ENCODE data around the gene MYLK4.

The MYLK4 gene

GRCh38 chr6:2624177-2624576 is 126.5 kb downstream of the MYLK4 start:
- DNase-seq, result no peak

- no peak for DNase-seq
These were observed 127.4 kb downstream of the MYLK4 start for GRCh38 chr6:2623295-2623694.

DNA sequence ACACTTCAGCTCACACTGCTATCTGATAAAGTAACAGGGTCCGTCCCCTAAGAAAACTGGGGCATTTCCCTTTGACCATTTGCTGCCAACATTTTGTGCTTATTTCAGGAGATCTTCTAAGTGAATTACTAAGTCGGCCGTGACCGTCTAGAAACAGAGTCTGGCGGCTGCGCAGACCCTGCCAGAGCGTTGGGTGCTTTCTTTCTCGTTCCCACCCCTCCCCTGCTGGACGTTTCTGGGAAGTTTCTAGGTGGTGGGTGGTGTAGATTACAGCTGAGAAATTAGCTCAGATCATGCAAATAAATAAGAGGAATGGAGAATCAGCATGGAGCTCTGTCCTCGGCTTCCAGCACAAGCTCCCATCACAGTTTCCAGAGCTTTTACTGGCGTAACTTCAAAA is 128.1 kb downstream of the MYLK4 start:
- DNase-seq, result no peak

DNA sequence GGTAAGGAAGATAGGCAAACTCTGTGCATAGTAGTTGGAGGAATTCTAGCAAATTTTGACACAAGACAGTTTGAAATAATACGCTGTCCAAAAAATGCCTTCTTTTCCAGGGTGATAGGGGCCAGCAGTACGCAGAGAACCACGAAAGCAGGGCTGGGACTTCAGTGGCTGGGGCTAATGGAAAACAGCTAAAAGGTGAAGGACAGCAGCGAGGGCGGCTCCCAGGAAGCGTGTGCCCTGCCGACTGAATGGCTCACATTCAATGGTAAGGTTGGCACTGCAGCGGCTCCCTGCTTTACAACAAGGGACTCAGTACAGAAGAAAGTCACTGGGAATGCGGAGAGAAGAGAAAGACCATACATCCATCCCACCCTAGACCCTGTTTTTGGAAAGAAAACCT is 131.1 kb downstream of the MYLK4 start:
- DNase-seq, result no peak

DNA sequence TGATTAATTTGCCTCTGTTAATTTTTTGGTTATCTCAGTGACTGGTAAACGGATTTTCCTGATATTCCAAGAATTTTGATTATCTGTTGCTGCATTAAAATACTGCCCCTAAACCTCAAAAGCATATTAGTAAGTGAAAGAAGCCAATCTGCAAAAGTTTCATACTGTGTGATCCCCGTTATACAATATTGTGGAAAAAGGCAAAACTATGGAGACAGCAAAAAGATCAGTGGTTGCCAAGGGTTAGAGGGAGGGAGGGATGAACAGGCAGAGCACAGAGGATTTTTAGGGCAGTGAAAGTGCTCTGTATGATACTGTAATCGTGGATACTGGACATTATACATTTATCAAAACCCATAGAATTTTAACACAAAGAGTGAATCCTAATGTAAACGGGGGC is 133.0 kb downstream of the MYLK4 start:
- DNase-seq, result no peak

DNA sequence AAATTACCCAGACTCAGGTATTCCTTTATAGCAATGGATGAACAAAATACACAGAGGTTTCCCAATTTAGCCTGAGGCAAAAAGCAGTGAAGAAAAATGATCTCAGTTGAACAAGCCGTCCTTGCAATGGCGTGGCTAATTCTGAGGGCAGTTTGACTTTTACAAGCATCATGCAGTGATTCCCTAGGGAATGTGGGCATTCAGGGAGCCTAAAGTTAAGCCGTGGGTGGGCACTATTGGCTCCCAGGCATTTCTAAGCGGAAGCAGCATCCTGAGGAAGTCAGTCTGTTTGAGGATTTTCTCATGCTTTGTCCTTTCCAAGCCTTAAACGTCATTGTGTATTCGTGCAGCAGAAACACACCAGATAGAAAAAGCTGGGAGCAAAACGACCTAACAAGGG is 133.9 kb downstream of the MYLK4 start:
- no peak for DNase-seq

- DNase-seq, result no peak
These were observed 135.5 kb downstream of the MYLK4 start for GRCh38 chr6:2615251-2615650.

DNA sequence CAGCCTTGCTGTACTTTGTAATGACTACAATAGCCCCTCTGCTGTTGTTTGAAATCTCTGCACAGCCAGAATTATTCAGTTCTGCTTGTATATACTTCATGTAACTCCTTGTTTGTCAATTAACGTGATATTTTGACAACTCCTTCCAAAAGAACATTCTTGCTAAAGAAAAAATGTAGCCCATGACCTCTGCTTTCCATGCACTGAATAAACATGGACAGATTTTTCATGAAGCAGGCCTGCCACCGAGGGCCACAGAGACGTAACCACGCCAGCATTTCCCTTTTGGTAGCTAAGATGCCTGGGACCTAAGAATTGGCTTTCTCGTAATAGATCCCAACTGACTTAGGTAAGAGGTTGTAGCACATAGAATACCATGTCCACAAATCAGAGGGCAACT is 135.9 kb downstream of the MYLK4 start:
- DNase-seq, result no peak

DNA sequence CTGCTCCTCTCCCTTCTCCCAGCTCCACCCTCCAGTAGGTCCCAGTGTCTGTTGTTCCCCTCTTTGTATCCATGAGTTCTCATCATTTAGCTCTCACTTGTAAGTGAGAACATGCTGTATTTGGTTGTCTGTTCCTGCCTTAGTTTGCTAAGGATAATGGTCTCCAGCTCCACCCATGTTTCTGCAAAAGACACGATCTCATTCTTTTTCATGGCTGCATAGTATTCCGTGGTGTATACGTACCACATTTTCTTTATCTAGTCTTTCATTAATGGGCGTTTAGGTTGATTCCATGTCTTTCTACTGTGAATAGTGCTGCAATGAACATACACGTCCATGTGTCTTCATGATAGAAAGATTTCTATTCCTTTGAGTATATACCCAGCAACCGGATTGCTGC is 136.6 kb downstream of the MYLK4 start:
- no peak for DNase-seq
